ENCODE data around the gene SLC7A7.
"Not testable (repeated sequence)": the region's sequence is repeated elsewhere in the genome, so short reads cannot be mapped to it uniquely, and the experiment has no call there.

DNA sequence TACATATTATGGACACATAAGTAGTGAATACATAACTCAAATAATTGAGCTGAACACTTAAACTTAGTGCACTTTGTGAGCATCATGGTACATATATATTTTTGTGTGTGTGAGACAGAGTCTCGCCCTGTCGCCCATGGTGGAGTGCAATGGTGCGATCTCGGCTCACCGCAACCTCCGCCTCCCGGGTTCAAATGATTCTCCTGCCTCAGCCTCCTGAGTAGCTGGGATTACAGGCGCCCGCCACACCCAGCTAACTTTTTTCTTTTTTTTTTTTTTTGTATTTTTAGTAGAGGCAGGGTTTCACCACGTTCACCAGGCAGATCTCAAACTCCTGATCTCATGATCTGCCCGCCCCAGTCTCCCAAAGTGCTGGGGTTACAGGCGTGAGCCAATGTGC is 36.9 kb upstream of the SLC7A7 start:
- TF ChIP-seq, protein P1, sequence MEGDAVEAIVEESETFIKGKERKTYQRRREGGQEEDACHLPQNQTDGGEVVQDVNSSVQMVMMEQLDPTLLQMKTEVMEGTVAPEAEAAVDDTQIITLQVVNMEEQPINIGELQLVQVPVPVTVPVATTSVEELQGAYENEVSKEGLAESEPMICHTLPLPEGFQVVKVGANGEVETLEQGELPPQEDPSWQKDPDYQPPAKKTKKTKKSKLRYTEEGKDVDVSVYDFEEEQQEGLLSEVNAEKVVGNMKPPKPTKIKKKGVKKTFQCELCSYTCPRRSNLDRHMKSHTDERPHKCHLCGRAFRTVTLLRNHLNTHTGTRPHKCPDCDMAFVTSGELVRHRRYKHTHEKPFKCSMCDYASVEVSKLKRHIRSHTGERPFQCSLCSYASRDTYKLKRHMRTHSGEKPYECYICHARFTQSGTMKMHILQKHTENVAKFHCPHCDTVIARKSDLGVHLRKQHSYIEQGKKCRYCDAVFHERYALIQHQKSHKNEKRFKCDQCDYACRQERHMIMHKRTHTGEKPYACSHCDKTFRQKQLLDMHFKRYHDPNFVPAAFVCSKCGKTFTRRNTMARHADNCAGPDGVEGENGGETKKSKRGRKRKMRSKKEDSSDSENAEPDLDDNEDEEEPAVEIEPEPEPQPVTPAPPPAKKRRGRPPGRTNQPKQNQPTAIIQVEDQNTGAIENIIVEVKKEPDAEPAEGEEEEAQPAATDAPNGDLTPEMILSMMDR (IDR thresholded peaks at IDR 0.05), result not testable (repeated sequence)
- TF ChIP-seq PHF8 (IDR thresholded peaks at IDR 0.05; ENCODE audit: borderline replicate concordance, low read depth), result not testable (repeated sequence)
